GM12878 (cell line): ENCODE measurements around the gene KCND3. TPM values are rescaled to one million over a fixed set of nuclear protein-coding genes. Genes with fewer than 3 reads are reported as not detected.
A peak's percentile ranks its signal among the peaks of the same experiment; 100 is the strongest.

Source experiments
- ATAC-seq: fragments of 200-7000 bp; cut with Tn5 transposase; 3 replicates; pipeline ENCODE4 v1.9.1; 2020; ENCODE audit warnings: mild to moderate bottlenecking, moderate library complexity
- BruUV-seq: library from RNA; stranded (reverse); fragments of 400-500 nt; replicated peaks from 2 replicates; lab custom pipeline; 2021; lab: Mats Ljungman, UMichigan
- CTCF ChIA-PET: fragments of 300-600 bp; sonication (Branson Sonifier 250); formaldehyde crosslinking; extraction: SDS; loops from one replicate; lab custom pipeline; 2021; ENCODE audit warnings: inconsistent platforms; lab: Yijun Ruan, JAX
- POLR2A ChIA-PET: fragments of 350-600 bp; formaldehyde crosslinking; extraction: SDS; loops from one replicate; lab custom pipeline; 2021; ENCODE audit warnings: inconsistent platforms; lab: Charles Lee
- RAD21 ChIA-PET: fragments of 300-600 bp; sonication (Branson Sonifier 250); formaldehyde crosslinking; loops from one replicate; lab custom pipeline; 2023; ENCODE audit warnings: antibody characterized with exemption; ENCODE audit not compliant: unreplicated experiment; lab: Charles Lee
- SMC1A ChIA-PET: fragments of 300-600 bp; sonication (Branson Sonifier 250); formaldehyde crosslinking; loops from one replicate; lab custom pipeline; 2023; ENCODE audit not compliant: unreplicated experiment, uncharacterized antibody; lab: Charles Lee
- DNase-seq: peaks from one replicate; pipeline ENCODE4 v3.0.0-alpha.2; 2011; ENCODE audit warnings: low read depth, low spot score
- FAIRE-seq: peaks from 3 replicates; lab custom pipeline; 2011; peaks lifted over from hg19 to GRCh38; lab: Jason Lieb, UNC
- H2AFZ ChIP-seq: 2 replicates; pipeline ENCODE4 v1.6.0; 2011; ENCODE audit warnings: low read depth, low read length, control low read depth; ENCODE audit not compliant: control insufficient read depth
- H3K27ac ChIP-seq: 2 replicates; pipeline ENCODE4 v1.5.1; 2011; ENCODE audit warnings: control low read depth; ENCODE audit not compliant: control insufficient read depth, insufficient read depth
- H3K27me3 ChIP-seq, 2 experiments: replicated peaks in 1 of 2; 2 replicates each; pipeline versions ENCODE4 v1.6.0 to v1.6.1; 2011; ENCODE audit warnings: low read length in 1 of 2; ENCODE audit not compliant: control insufficient read depth in 2 of 2, insufficient read depth in 2 of 2
- H3K36me3 ChIP-seq, 2 experiments: 2 replicates each; pipeline ENCODE4 v1.5.1; 2011; ENCODE audit warnings: low read length in 1 of 2; ENCODE audit not compliant: control insufficient read depth in 2 of 2, insufficient read depth in 2 of 2
- H3K4me1 ChIP-seq: 2 replicates; pipeline ENCODE4 v1.6.1; 2011; ENCODE audit warnings: mild to moderate bottlenecking, low read length, moderate library complexity, mixed read lengths; ENCODE audit not compliant: control insufficient read depth, insufficient read depth
- H3K4me2 ChIP-seq: 2 replicates; pipeline ENCODE4 v1.6.0; 2011; ENCODE audit warnings: control low read depth; ENCODE audit not compliant: control insufficient read depth, insufficient read depth
- H3K4me3 ChIP-seq: fragments of 200-600 bp; sonication (generic); 2 replicates; pipeline ENCODE4 v1.5.1; 2016
- H3K79me2 ChIP-seq: 2 replicates; pipeline ENCODE4 v1.6.0; 2011; ENCODE audit warnings: low read length; ENCODE audit not compliant: control insufficient read depth, insufficient read depth
- H3K9ac ChIP-seq: 2 replicates; pipeline ENCODE4 v1.8.0; 2011; ENCODE audit warnings: low read length, control low read depth, mixed read lengths; ENCODE audit not compliant: control insufficient read depth, insufficient read depth
- H3K9me3 ChIP-seq: replicated peaks from 3 replicates; pipeline ENCODE4 v1.5.1; 2011; ENCODE audit warnings: mild to moderate bottlenecking, low read length; ENCODE audit not compliant: control insufficient read depth, insufficient read depth
- H4K20me1 ChIP-seq: 2 replicates; pipeline ENCODE4 v1.6.0; 2011; ENCODE audit not compliant: control insufficient read depth, insufficient read depth
- BCL11A ChIP-seq: IDR thresholded peaks from 2 replicates; pipeline ENCODE4 v1.6.1; 2011; ENCODE audit warnings: low read depth, low read length
- BRCA1 ChIP-seq: IDR thresholded peaks from 2 replicates; pipeline ENCODE4 v1.6.1; 2011; ENCODE audit warnings: low read depth, low read length, improper control_type of control experiment
- CBX3 ChIP-seq: fragments of 200-600 bp; sonication (generic); IDR thresholded peaks from 2 replicates; pipeline ENCODE4 v1.6.1; 2016; ENCODE audit warnings: low read depth, borderline replicate concordance
- HSF1 ChIP-seq: fragments of 150-350 bp; IDR thresholded peaks from 2 replicates; pipeline ENCODE4 v1.6.1; 2014; ENCODE audit warnings: mild to moderate bottlenecking, low read depth, low read length
- MYB ChIP-seq: fragments of 150-350 bp; IDR thresholded peaks from 2 replicates; pipeline ENCODE4 v1.6.1; 2014; ENCODE audit warnings: mild to moderate bottlenecking, low read depth, low read length, borderline replicate concordance
- NFYA ChIP-seq: IDR thresholded peaks from 2 replicates; pipeline ENCODE4 v1.6.1; 2011; ENCODE audit warnings: low read depth, mild to moderate bottlenecking, low read length, improper control_type of control experiment, borderline replicate concordance
- SMAD1 ChIP-seq: fragments of 450-650 bp; IDR thresholded peaks from 2 replicates; pipeline ENCODE4 v1.6.1; 2018; ENCODE audit warnings: mild to moderate bottlenecking, low read depth; ENCODE audit not compliant: partially characterized antibody
- ZSCAN29 ChIP-seq: fragments of 450-650 bp; IDR thresholded peaks from 2 replicates; pipeline ENCODE4 v1.6.1; 2017; ENCODE audit warnings: mild to moderate bottlenecking, moderate library complexity
- WGBS: methylation state at CpG from one replicate; pipeline ENCODE4 v1.1.6; 2016; ENCODE audit warnings: low lambda C conversion rate; ENCODE audit not compliant: insufficient replicate concordance, insufficient coverage; ENCODE audit errors: missing lambda C conversion rate; 5-methylcytosine and 5-hydroxymethylcytosine counted together
- in situ Hi-C: fragments of 300-500 bp; cut with MboI; formaldehyde crosslinking; loops from 9 replicates; pipeline ENCODE4 v1.14.3; 2018; ENCODE audit warnings: mixed read lengths
- intact Hi-C: fragments of 100-400 bp; cut with micrococcal nuclease; formaldehyde crosslinking; loops from one replicate; pipeline ENCODE4 v1.14.2; 2022; ENCODE audit not compliant: unreplicated experiment
- polyA plus RNA-seq, 11 experiments: library from polyadenylated mRNA; depleted of rRNA in 4 of 11; unstranded in 6 of 11; stranded (reverse) in 5 of 11; fragments of >200 nt; fragmentation: Nextera tagmentation in 4 of 11; fragmentation: Illumina TruSeq in 1 of 11; extraction: Ambion mirVana in 4 of 11; extraction: Trizol in 1 of 11; gene quantifications; 1 replicate in 1 of 11; 2 replicates in 10 of 11; pipeline versions ENCODE4 v1.2.1 to v1.2.3, GENCODE V29; 2011 to 2016; ENCODE audit warnings: inconsistent platforms in 2 of 11, missing spikeins in 2 of 11, low read depth in 1 of 11
- total RNA-seq, 4 experiments: library from RNA; depleted of rRNA in 3 of 4; stranded (reverse); fragments of >200 nt in 3 of 4; fragmentation: Illumina TruSeq in 1 of 4; extraction: Trizol in 1 of 4; gene quantifications; 2 replicates each; pipeline versions ENCODE4 v1.2.1 to v1.2.3, GENCODE V29; 2013 to 2021

Gene KCND3
- total and polyA plus RNA-seq, 10 of the 15 experiments (the other 5 are each of a cell fraction or from before 2014, with no cell fraction given), result 0.02 TPM; not detected in 9

- BruUV-seq, result no TSS peak
- FAIRE-seq (no peak), ATAC-seq (no peak), DNase-seq (no peak)
- CTCF ChIA-PET, result interaction anchor here (0.6 kb wide), 2 partner anchors 10 to 14 kb away, joined by 3 read pairs; no protein-coding TSS in a partner anchor
- no peaks in the 10 kb centered on the region for H3K9me3 ChIP-seq
- H4K20me1 ChIP-seq, result no peaks in the 10 kb centered on the region
- POLR2A ChIA-PET, result no interaction called here
- H3K27me3 ChIP-seq, result peaks cover 4 to 5% of the 10 kb centered on the region in 2 experiments; a peak in 3 of 4 replicates
- 30% methylated on average over 7 of the region's 7 CpGs for WGBS
- H3K4me3 ChIP-seq, result no peak overlapping the region
- no peaks in the 10 kb centered on the region for H3K79me2 ChIP-seq
- SMC1A ChIA-PET, result no interaction called here
- RAD21 ChIA-PET, result no interaction called here
- H3K36me3 ChIP-seq, result no peaks in the 10 kb centered on the region
- no peaks in the 10 kb centered on the region for H3K4me1 ChIP-seq
- no peak overlapping the region for H3K9ac ChIP-seq
- in situ Hi-C loops, result no loop called here
- no peak for TF ChIP-seq BCL11A
- TF ChIP-seq MYB, result no peak
- TF ChIP-seq SMAD1, result no peak
- no peak for TF ChIP-seq NFYA
- no peak for TF ChIP-seq ZSCAN29
- no peak for TF ChIP-seq BRCA1
- no peak for TF ChIP-seq CBX3
- TF ChIP-seq, all 136 proteins: peak for 0
- H3K4me2 ChIP-seq, result no peak overlapping the region
- intact Hi-C loops, result no loop called here
- no peak overlapping the region for H2AFZ ChIP-seq
- H3K27ac ChIP-seq, result no peak overlapping the region
These were observed 8.4 kb downstream of the KCND3 start for GRCh38 chr1:111981090-111981489.

GRCh38 chr1:111980686-111981085 lies 8.8 kb downstream of the KCND3 start:
- CTCF ChIA-PET, result interaction anchor here (0.6 kb wide), 1 partner anchor 9 kb away, joined by 3 read pairs; no protein-coding TSS in a partner anchor
- no peaks in the 10 kb centered on the region for H3K4me1 ChIP-seq
- no peak overlapping the region for H3K9ac ChIP-seq
- 0% methylated on average over 6 of the region's 6 CpGs for WGBS
- no TSS peak for BruUV-seq
- H3K4me2 ChIP-seq, result no peak overlapping the region
- H3K36me3 ChIP-seq, result no peaks in the 10 kb centered on the region
- H3K4me3 ChIP-seq, result no peak overlapping the region
- TF ChIP-seq HSF1, result no peak
- TF ChIP-seq, all 136 proteins: peak for 0
- in situ Hi-C loops (no loop called here), intact Hi-C loops (no loop called here)
- ChIA-PET SMC1A (no interaction called here), RAD21 (no interaction called here), POLR2A (no interaction called here)
- DNase-seq, result no peak
- no peak for ATAC-seq
- no peak overlapping the region for H3K27ac ChIP-seq
- H2AFZ ChIP-seq, result no peak overlapping the region
- H4K20me1 ChIP-seq, result no peaks in the 10 kb centered on the region
- H3K27me3 ChIP-seq, result peaks cover 4 to 5% of the 10 kb centered on the region in 2 experiments; a peak in 3 of 4 replicates
- peak; percentile 41 for FAIRE-seq
- H3K79me2 ChIP-seq, result no peaks in the 10 kb centered on the region
- H3K9me3 ChIP-seq, result no peaks in the 10 kb centered on the region
